ENCODE measurements around the gene ERN1.

ERN1 gene

GRCh38 chr17:64060331-64060730 lies 69.6 kb downstream of the ERN1 start (continued):
- TF ChIP-seq ZNF148 (tag by site-specific recombination; IDR thresholded peaks at IDR 0.05; ENCODE audit: borderline replicate concordance): no peak
- TF ChIP-seq ZNF140 (tag by site-specific recombination; IDR thresholded peaks at IDR 0.05): no peak
- TF ChIP-seq ZEB2 (tag by site-specific recombination; IDR thresholded peaks at IDR 0.05): no peak
- TF ChIP-seq ZNF510 (tag by site-specific recombination; IDR thresholded peaks at IDR 0.05; ENCODE audit: insufficient replicate concordance): no peak
- no peak for TF ChIP-seq PBX3 (CRISPR knock-in tag; IDR thresholded peaks at IDR 0.05)
- no peak for TF ChIP-seq ZBTB10 (tag by site-specific recombination; IDR thresholded peaks at IDR 0.05)
- no peak for TF ChIP-seq ZBTB7A (tag by site-specific recombination; IDR thresholded peaks at IDR 0.05; ENCODE audit: low read depth)
- no peak for TF ChIP-seq ZNF394 (tag by site-specific recombination; IDR thresholded peaks at IDR 0.05; ENCODE audit: borderline replicate concordance)
- TF ChIP-seq ZNF423 (tag by site-specific recombination; IDR thresholded peaks at IDR 0.05): no peak
- TF ChIP-seq ZNF138 (tag by site-specific recombination; IDR thresholded peaks at IDR 0.05; ENCODE audit: borderline replicate concordance): no peak
- no peak for TF ChIP-seq ZNF341 (tag by site-specific recombination; IDR thresholded peaks at IDR 0.05; ENCODE audit: low read depth)
- TF ChIP-seq PRDM10 (tag by site-specific recombination; IDR thresholded peaks at IDR 0.05): no peak
- no peak for TF ChIP-seq ZBTB49 (tag by site-specific recombination; IDR thresholded peaks at IDR 0.05; ENCODE audit: low read depth)

- POLR2A ChIA-PET: no interaction called here
- Histone ChIP-seq H3K4me3 (ENCODE audit: low read depth, low read length) (no peak overlapping the region), H3K36me3 (ENCODE audit: control insufficient read depth in 2 of 2, insufficient read depth in 1 of 2, low read length in 2 of 2) (peaks cover 0 to 26% of the 10 kb centered on the region in 2 experiments; a peak in 2 of 3 replicates), H3K4me1 (ENCODE audit: control insufficient read depth, insufficient read depth, low read length) (no peaks in the 10 kb centered on the region), H3K27ac (ENCODE audit: extremely low read depth, low read depth, low read length) (no peak overlapping the region), H3K9me3 (ENCODE audit: control insufficient read depth, insufficient read depth, low read depth, low read length) (no peaks in the 10 kb centered on the region)
- CTCF ChIA-PET: interaction anchor here (5.8 kb wide), 1 partner anchor 74 kb away, joined by 99 read pairs; the partner anchor contains the start of gene ERN1
- no peak for TF ChIP-seq ZNF48 (tag by site-specific recombination; IDR thresholded peaks at IDR 0.05)
- TF ChIP-seq SP3 (tag by site-specific recombination; IDR thresholded peaks at IDR 0.05): no peak
- no peak for TF ChIP-seq ZNF169 (tag by site-specific recombination; IDR thresholded peaks at IDR 0.05)
- no peak for TF ChIP-seq KLF8 (tag by site-specific recombination; IDR thresholded peaks at IDR 0.05)
- TF ChIP-seq ZNF600 (tag by site-specific recombination; IDR thresholded peaks at IDR 0.05): no peak
- no peak for TF ChIP-seq KLF7 (tag by site-specific recombination; IDR thresholded peaks at IDR 0.05; ENCODE audit: borderline replicate concordance)
- TF ChIP-seq ZFP69B (tag by site-specific recombination; IDR thresholded peaks at IDR 0.05): no peak
- no peak for TF ChIP-seq ZNF274 (IDR thresholded peaks at IDR 0.05; ENCODE audit: low read length)
- no peak for TF ChIP-seq ZNF274 (tag by site-specific recombination; IDR thresholded peaks at IDR 0.05; ENCODE audit: borderline replicate concordance)
- TF ChIP-seq ZNF311 (tag by site-specific recombination; IDR thresholded peaks at IDR 0.05; ENCODE audit: borderline replicate concordance): no peak
- TF ChIP-seq ZFP37 (tag by site-specific recombination; IDR thresholded peaks at IDR 0.05): no peak
- TF ChIP-seq ZNF501 (tag by site-specific recombination; IDR thresholded peaks at IDR 0.05): no peak
- TF ChIP-seq ZSCAN16 (tag by site-specific recombination; IDR thresholded peaks at IDR 0.05): no peak
These were observed 70.2 kb downstream of the ERN1 start for GRCh38 chr17:64059756-64060155.

All from HEK293 (cell line).